ENCODE results near the gene PSMD5.

PSMD5 gene

GRCh38 chr9:120874226-120875194 lies 31.8 kb upstream of the PSMD5 start:
- FAIRE-seq, result no peak

GRCh38 chr9:120873512-120873911 lies 30.8 kb upstream of the PSMD5 start:
- FAIRE-seq, result no peak

- FAIRE-seq, result no peak
Measured at GRCh38 chr9:120872791-120873502, 30.2 kb upstream of the PSMD5 start.

- FAIRE-seq, result no peak
Measured at GRCh38 chr9:120870206-120870605, 27.5 kb upstream of the PSMD5 start.

GRCh38 chr9:120869726-120870125 lies 27.0 kb upstream of the PSMD5 start:
- FAIRE-seq, result no peak

GRCh38 chr9:120869360-120869687 lies 26.6 kb upstream of the PSMD5 start:
- FAIRE-seq, result no peak

- no peak for FAIRE-seq
Measured at GRCh38 chr9:120868676-120869359, 26.1 kb upstream of the PSMD5 start.

DNA sequence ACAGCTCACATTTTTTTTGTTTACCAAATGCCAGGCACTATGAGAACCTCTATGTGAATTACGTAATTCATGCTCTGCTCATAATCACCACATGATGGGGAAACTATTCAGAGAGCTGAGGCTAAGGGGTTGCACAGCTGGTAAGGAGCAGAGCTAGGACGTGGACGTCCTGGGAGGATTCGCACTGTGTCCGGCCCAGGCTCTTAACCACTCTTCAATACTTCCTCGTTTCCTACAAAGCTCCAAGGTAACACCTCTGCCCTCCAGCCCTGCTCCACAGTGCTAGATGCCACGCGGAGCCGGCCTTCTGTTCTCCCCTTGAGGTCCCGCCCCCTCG lies 25.6 kb upstream of the PSMD5 start:
- no peak for FAIRE-seq

DNA sequence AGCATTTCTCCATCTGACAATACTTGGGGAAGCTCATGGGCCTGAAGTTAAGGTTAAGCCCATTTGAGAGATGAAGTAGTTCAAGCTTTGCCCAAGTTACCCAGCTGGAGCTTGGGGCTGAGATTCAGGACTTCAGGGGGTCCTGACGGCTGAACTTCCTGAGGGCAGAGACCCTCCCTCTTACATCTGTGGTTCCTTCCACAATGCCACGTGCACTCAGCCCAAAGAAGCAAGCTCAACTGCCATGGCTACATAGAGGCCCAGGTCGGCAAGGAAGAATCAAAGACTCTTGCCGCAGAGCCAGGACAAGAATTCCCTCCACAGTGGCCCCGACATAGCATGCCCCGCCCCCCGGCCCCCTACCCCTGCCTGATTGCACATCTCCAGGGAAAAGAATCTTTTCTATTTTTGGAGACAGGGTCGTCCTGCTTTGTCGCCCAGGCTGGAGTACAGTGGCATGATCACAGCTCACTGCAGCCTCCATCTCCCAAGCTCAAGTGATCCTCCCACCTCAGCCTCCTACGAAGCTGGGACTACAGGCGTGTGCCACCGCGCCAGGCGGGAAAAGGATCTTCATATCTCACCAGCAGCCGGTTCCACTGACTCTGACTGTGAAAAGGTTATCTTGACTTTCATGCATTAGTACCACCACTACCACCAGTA lies 25.1 kb upstream of the PSMD5 start:
- no peak for FAIRE-seq

GRCh38 chr9:120866651-120867050 lies 23.9 kb upstream of the PSMD5 start:
- no peak for FAIRE-seq

DNA sequence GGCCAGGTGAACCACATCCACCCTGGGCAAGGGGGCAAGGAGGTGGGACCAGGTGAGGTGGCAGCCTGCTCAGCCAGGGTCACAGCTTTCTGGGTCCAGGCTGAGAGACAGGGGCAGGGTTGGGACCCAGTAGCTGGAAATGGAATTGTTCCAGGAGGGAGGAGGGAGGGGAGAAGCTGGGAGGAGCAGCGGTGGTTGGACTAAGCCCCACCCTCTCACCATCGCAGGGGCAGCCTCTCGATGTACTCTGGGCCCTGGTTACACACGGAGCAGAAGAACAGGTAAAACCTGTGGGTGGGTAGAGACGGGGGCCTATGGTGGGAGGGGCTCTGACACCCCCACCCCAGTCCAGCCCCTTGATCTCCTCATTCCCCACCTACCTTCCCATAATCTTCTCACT lies 23.1 kb upstream of the PSMD5 start:
- no peak for FAIRE-seq

- no peak for FAIRE-seq
Measured at GRCh38 chr9:120865176-120865575, 22.5 kb upstream of the PSMD5 start.

DNA sequence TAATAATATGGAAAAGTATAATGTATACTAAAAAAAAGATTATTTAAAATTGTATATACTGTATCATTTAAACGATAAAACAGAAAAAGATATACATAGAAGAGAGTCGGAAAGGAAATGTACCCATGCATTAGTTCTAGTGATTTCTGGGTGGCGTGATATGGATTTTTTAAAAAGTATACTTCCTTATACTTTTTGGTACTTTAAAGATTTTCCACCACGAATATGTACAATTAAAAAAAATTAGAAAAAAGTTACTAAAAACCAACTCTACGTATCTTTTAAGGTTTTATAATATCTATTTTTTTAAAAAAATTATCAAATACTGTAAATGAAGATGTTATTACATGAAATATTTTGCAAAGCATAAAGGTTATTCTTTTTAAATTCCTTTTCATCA lies 22.0 kb upstream of the PSMD5 start:
- no peak for FAIRE-seq

DNA sequence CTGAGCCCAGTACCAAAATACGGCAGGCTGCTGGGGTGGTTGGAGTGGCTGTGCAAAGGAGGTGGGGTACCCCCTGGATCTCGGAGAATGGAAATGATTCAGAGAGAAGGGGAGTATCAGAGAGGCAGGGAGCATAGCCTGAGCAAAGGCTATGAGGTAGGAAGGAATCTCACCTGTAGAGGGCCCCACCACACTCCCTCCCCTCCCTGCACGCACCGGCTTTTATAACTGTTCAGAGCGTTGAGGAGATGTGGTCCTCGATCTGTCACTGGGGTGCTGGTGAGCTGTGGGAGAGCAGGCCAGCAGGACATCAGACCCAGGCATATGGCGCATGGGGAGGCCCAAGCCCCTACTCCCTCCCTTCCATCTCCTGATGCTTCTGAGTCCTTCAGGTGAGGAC lies 21.1 kb upstream of the PSMD5 start:
- FAIRE-seq, result no peak

DNA sequence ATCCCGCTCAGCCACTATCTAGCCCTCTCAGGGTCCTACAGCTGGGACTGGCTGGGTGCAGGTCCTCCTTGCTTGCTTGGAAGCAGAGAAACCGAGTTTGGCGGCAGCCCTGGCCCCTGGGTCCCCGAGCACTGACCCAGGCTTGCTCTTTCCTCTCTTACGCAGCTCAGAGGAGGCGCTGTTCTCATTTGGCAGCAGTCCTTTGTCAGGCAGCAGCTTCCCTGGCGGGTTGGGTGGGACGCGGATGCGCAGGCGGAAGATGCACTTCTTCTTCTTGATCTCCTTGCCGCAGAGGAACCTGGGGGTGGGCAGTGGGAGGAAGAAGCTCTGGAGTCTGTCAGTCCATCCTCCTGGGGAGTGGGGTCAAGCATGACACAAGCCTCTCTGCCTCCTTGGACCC lies 19.7 kb upstream of the PSMD5 start:
- no peak for FAIRE-seq

DNA sequence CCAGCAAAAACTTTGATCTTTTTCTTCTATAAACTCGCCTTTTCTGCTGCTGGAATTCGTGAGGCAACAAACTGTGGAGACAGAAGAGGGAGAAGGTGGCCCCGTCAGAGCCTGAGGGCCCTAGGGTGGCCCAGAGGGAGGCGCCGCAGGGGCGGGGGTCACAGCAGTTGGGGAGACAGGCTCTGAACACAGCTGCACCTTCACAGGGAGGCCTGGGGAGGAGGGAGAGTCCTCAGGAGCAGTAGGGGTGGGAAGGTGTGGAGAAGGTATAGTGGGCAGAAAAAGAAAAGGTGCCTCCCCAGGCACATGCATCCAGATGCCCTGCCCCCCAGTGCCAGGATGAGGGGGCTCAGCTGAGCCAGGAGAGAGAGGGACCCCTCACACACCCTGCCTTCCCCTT lies 19.2 kb upstream of the PSMD5 start:
- no peak for FAIRE-seq

- FAIRE-seq, result no peak
Measured at GRCh38 chr9:120860083-120860482, 17.4 kb upstream of the PSMD5 start.

DNA sequence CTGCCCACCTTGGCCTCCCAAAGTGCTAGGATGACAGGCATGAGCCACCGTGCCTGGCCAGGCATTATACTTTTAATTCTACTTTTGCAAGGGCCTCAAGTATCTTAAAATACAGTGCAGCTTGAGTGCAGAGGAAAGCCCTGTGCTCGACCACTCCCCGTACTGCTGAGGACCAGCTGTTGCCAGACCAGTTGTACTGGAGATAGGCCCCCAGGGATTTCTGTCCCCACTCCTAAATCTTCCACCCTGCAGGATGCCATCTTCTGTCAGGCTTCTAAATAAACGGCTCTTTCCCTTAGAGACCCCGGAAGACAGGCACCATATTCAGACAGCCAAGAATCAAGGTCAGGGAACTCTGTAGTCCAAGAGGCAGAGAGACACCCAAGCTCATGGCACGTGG lies 16.6 kb upstream of the PSMD5 start:
- FAIRE-seq, result no peak

DNA sequence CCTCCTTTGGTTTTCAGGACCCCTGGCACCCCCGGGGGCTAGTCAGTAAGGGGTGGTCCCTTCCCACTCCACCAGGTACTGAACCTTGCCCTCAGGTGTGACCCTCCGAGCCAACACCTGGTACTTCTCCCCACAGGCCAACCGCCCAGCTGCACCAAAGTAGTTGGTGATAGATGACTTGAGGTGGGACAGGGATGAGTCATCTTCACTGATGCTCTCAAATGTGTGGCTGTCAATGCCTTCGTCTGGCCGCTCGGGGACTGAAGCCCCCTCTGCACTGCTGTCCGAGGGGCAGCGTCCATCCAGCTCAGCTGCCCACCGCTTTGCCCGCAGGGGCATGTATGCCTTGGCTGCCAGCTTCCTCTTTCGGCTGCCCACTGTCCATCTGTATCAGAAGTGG lies 15.2 kb upstream of the PSMD5 start:
- no peak for FAIRE-seq

DNA sequence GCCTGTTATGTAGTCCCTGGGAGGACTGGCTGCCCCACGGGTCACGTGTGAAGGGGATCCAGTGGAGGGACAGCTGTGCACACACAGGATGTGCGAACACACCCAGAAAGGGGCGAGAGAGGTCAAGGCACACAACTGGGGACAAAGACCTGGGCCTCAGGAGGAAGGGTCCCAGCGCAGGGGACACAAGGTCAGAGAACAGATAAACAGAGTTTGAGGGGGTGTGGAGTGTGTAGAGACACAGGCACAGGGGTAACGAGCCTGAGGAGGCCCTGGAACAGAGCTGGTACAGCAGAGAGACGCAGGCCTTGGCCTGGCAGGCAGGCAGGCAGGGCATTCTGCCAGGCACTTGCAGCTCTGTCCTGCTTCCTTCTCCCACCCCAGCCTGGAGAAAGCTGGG lies 14.8 kb upstream of the PSMD5 start:
- no peak for FAIRE-seq

DNA sequence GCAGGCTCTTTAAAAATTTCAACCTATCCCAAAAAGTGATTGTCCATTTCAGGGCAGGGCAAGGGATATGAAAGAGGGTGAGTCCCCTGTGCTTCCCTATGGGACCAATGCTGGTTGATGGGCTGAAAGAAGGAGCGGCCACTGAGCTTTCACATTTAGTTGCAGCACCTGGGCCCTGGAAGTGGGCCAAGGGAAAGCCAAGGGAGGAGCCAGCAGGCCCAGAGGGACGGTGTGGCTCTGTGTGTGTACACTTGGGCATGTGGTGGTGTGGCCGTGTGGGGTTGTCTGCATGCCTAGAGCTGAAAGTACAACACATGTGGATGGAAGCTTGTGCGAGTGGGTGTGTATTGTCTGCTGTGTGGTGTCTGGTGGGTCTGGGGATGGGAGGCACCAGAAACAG lies 14.0 kb upstream of the PSMD5 start:
- no peak for FAIRE-seq

DNA sequence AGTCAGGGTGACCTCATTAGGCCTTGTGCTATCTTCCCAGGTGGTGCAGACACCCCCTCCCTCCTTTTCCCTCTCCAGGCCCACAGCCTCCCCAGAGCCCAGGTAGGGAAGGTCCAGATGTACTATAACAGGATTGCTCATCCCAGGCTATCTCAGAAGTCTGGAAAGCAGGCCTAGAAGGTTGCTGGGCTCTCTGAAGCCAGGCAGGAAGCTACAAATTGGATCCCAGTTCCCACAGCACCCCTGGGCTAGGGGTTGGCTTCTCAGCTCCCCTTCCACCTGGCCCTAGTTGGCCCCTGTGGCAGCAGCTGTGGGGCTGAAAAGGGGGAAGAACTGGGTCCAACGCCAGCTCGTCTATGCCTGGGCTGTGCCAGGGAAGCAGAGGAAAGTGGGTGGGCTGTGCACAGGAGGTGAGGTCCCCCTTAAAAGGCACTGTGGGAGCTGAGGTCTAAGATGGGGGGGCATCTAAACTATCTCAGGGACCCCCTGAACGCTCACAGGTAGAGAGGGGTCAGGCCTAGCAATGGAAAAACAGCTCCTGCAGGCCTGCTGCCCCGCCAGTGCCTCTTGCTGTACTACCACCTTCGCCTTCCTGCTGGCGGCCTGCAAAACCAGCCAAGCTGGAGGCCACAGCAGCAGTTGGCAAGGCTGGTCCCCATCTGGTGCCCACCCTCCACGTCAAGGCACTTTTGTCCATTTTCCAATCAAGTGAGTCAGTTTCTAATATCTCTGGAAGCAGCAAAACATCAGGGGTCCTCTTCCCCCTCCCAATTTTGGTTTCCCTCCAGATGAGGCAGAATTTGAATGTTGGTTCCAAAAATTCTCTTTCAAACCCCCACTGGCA lies 13.3 kb upstream of the PSMD5 start:
- no peak for FAIRE-seq

Measured in colon (tissue), 2 donors.